ENCODE data around the gene AKAP12.

The AKAP12 gene

DNA sequence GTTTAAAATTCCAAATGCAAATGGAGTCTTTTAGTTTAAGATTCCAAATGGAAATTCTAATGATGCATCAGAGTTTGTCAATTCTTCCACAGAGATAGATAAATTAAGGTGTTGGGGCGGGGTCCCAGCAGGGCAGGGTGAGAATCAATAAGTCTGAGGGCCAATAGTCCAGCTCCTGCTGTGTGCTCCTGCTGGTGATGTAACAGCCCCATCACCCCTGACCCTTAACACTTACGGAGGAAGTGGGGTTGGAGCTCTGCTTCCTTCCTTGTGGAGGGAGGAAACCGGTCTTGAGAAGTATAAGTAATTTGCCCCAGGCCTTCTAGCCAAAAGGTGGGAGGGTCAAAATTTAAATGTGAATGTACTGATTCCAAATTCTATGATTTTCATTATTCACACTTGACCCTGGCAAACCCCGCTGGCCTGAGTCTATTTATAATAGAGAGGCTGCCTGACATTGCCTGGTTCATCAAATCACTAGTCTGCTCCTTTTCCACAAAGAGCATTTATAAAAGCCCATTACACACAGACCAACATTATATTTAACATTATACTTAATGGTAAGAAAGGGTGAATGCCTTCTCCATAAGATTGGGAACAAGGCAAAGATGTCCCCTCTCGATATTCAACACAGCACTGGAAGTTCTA lies 134.4 kb downstream of the AKAP12 start:
- H3K4me2 ChIP-seq (ENCODE audit: low read depth, low read length, poor library complexity, severe bottlenecking) = no peak overlapping the region
- no peak overlapping the region for H3K9ac ChIP-seq (ENCODE audit: low read depth, low read length, poor library complexity, severe bottlenecking)

GRCh38 chr6:151375833-151376232 lies 136.1 kb downstream of the AKAP12 start:
- Histone ChIP-seq H3K36me3 (ENCODE audit: insufficient read depth, low read length) (peaks cover 10% of the 10 kb centered on the region; the same call in 1 of the 2 replicates), H3K4me1 (ENCODE audit: insufficient read depth, low read length, poor library complexity, severe bottlenecking) (peaks cover 53% of the 10 kb centered on the region), H3K9ac (ENCODE audit: low read depth, low read length, poor library complexity, severe bottlenecking) (no peak overlapping the region), H3F3A (ENCODE audit: low read depth) (peaks cover 10% of the 10 kb centered on the region; the same call in 1 of the 2 replicates), H3K4me2 (ENCODE audit: low read depth, low read length, poor library complexity, severe bottlenecking) (no peak overlapping the region), H3K27me3 (ENCODE audit: insufficient read depth, low read length, poor library complexity, severe bottlenecking) (no peaks in the 10 kb centered on the region), H3K4me3 (ENCODE audit: low read length, poor library complexity, severe bottlenecking) (no peak overlapping the region), H2AFZ (ENCODE audit: low read length) (no peak overlapping the region), H3K79me2 (ENCODE audit: insufficient read depth, low read length) (peaks cover 31% of the 10 kb centered on the region), H3K9me2 (replicated peaks; ENCODE audit: low read depth, low read length) (no peaks in the 10 kb centered on the region), H4K20me1 (ENCODE audit: insufficient read depth, low read length, poor library complexity, severe bottlenecking) (peaks cover 68% of the 10 kb centered on the region), H3K9me3 (ENCODE audit: insufficient read depth, low read depth, low read length) (no peaks in the 10 kb centered on the region)
- no peak for TF ChIP-seq EZH2phosphoT487 (IDR thresholded peaks at IDR 0.05; ENCODE audit: borderline replicate concordance)
- TF ChIP-seq, protein P1, sequence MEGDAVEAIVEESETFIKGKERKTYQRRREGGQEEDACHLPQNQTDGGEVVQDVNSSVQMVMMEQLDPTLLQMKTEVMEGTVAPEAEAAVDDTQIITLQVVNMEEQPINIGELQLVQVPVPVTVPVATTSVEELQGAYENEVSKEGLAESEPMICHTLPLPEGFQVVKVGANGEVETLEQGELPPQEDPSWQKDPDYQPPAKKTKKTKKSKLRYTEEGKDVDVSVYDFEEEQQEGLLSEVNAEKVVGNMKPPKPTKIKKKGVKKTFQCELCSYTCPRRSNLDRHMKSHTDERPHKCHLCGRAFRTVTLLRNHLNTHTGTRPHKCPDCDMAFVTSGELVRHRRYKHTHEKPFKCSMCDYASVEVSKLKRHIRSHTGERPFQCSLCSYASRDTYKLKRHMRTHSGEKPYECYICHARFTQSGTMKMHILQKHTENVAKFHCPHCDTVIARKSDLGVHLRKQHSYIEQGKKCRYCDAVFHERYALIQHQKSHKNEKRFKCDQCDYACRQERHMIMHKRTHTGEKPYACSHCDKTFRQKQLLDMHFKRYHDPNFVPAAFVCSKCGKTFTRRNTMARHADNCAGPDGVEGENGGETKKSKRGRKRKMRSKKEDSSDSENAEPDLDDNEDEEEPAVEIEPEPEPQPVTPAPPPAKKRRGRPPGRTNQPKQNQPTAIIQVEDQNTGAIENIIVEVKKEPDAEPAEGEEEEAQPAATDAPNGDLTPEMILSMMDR (conservative IDR thresholded peaks at IDR 0.05; ENCODE audit: low read length) = no peak

More for the DNA sequence above, 134.4 kb downstream of the AKAP12 start:
- Histone ChIP-seq H3K9me3 (ENCODE audit: insufficient read depth, low read depth, low read length) (no peaks in the 10 kb centered on the region), H2AFZ (ENCODE audit: low read length) (no peak overlapping the region), H4K20me1 (ENCODE audit: insufficient read depth, low read length, poor library complexity, severe bottlenecking) (peaks cover 63% of the 10 kb centered on the region), H3K4me3 (ENCODE audit: low read length, poor library complexity, severe bottlenecking) (no peak overlapping the region), H3K9me2 (replicated peaks; ENCODE audit: low read depth, low read length) (no peaks in the 10 kb centered on the region), H3K4me1 (ENCODE audit: insufficient read depth, low read length, poor library complexity, severe bottlenecking) (peaks cover 42% of the 10 kb centered on the region), H3F3A (ENCODE audit: low read depth) (peaks cover 10% of the 10 kb centered on the region; the same call in 1 of the 2 replicates), H3K79me2 (ENCODE audit: insufficient read depth, low read length) (peaks cover 19% of the 10 kb centered on the region), H3K36me3 (ENCODE audit: insufficient read depth, low read length) (peaks cover 20% of the 10 kb centered on the region; the same call in 1 of the 2 replicates), H3K27me3 (ENCODE audit: insufficient read depth, low read length, poor library complexity, severe bottlenecking) (no peaks in the 10 kb centered on the region)
- no peak for TF ChIP-seq EZH2phosphoT487 (IDR thresholded peaks at IDR 0.05; ENCODE audit: borderline replicate concordance)
- TF ChIP-seq, protein P1 (conservative IDR thresholded peaks at IDR 0.05; ENCODE audit: low read length) = no peak

DNA sequence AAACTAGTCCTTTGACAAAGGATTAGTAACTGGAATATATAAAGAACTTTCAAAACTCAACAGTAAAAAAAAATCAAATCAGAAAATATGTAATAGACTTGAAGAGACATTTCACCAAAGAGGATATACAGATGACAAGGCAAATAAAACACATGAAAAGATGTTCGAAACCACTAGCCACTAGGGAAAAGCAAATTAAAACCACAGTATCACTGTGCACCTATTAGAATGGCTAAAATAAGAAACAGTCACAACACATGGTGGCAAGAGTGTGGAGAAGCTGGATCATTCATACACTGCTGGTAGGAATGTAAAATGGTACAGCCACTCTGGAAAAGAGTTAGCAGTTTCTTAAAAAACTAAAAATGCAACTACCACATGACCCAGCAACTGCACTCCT lies 136.7 kb downstream of the AKAP12 start:
- Histone ChIP-seq H3K4me1 (ENCODE audit: insufficient read depth, low read length, poor library complexity, severe bottlenecking) (peaks cover 52% of the 10 kb centered on the region), H3K9me2 (replicated peaks; ENCODE audit: low read depth, low read length) (no peaks in the 10 kb centered on the region), H3K79me2 (ENCODE audit: insufficient read depth, low read length) (peaks cover 34% of the 10 kb centered on the region), H3K27me3 (ENCODE audit: insufficient read depth, low read length, poor library complexity, severe bottlenecking) (no peaks in the 10 kb centered on the region), H3F3A (ENCODE audit: low read depth) (peaks cover 10% of the 10 kb centered on the region; the same call in 1 of the 2 replicates), H3K4me2 (ENCODE audit: low read depth, low read length, poor library complexity, severe bottlenecking) (no peak overlapping the region), H3K9ac (ENCODE audit: low read depth, low read length, poor library complexity, severe bottlenecking) (no peak overlapping the region), H4K20me1 (ENCODE audit: insufficient read depth, low read length, poor library complexity, severe bottlenecking) (peaks cover 64% of the 10 kb centered on the region), H2AFZ (ENCODE audit: low read length) (no peak overlapping the region), H3K9me3 (ENCODE audit: insufficient read depth, low read depth, low read length) (no peaks in the 10 kb centered on the region), H3K36me3 (ENCODE audit: insufficient read depth, low read length) (peaks cover 4% of the 10 kb centered on the region; the same call in 1 of the 2 replicates), H3K4me3 (ENCODE audit: low read length, poor library complexity, severe bottlenecking) (no peak overlapping the region)
- TF ChIP-seq, protein P1 (conservative IDR thresholded peaks at IDR 0.05; ENCODE audit: low read length) = no peak
- TF ChIP-seq EZH2phosphoT487 (IDR thresholded peaks at IDR 0.05; ENCODE audit: borderline replicate concordance) = no peak

Data from Loucy (cell line).